HepG2 (cell line): ENCODE results near the gene TTC8. TPM values are rescaled to one million over a fixed set of nuclear protein-coding genes. Genes with fewer than 3 reads are reported as not detected.

Source experiments
- ATAC-seq: fragments of 200-7000 bp; cut with Tn5 transposase; 3 replicates; pipeline ENCODE4 v1.9.1; 2020; ENCODE audit warnings: mild to moderate bottlenecking, moderate library complexity
- BruUV-seq: library from RNA; stranded (reverse); fragments of 400-500 nt; replicated peaks from 2 replicates; lab custom pipeline; 2021; lab: Mats Ljungman, UMichigan
- CTCF ChIA-PET: fragments of 300-600 bp; formaldehyde crosslinking; extraction: SDS; loops from one replicate; lab custom pipeline; 2021; ENCODE audit warnings: low total read pairs, inconsistent platforms, low intra/inter-chr PET ratio; lab: Yijun Ruan, JAX
- POLR2A ChIA-PET: fragments of 350-600 bp; sonication (Branson Sonifier 250); formaldehyde crosslinking; loops from one replicate; lab custom pipeline; 2020; ENCODE audit warnings: antibody characterized with exemption, inconsistent platforms; lab: Yijun Ruan, JAX
- DNase-seq: peaks from one replicate; pipeline ENCODE4 v3.0.0-alpha.2; 2015; ENCODE audit warnings: low spot score
- FAIRE-seq: peaks from 3 replicates; lab custom pipeline; 2011; peaks lifted over from hg19 to GRCh38; lab: Jason Lieb, UNC
- H2AFZ ChIP-seq: one replicate; pipeline ENCODE4 v1.6.1; 2011; ENCODE audit warnings: low read length, inconsistent platforms
- H3K27ac ChIP-seq: fragments of 300-600 bp; 3 replicates; pipeline ENCODE4 v1.8.0; 2011; ENCODE audit warnings: mixed run types, mild to moderate bottlenecking, mixed read lengths, low read length, inconsistent platforms; ENCODE audit not compliant: insufficient read depth; ENCODE audit errors: extremely low read length
- H3K27me3 ChIP-seq, 2 experiments: fragments of 200-600 bp in 1 of 2; 2 replicates in 1 of 2; 3 replicates in 1 of 2; pipeline versions ENCODE4 v1.6.0 to v1.8.0; 2011; ENCODE audit warnings: low read length in 2 of 2, mild to moderate bottlenecking in 2 of 2, moderate library complexity in 2 of 2, inconsistent platforms in 1 of 2; ENCODE audit not compliant: insufficient read depth in 2 of 2, control insufficient read depth in 1 of 2
- H3K36me3 ChIP-seq, 2 experiments: fragments of 200-600 bp in 1 of 2; replicated peaks in 1 of 2; 2 replicates in 1 of 2; 3 replicates in 1 of 2; pipeline versions ENCODE4 v1.5.1 to v1.8.0; 2011; ENCODE audit warnings: low read length in 2 of 2, inconsistent platforms in 1 of 2; ENCODE audit not compliant: insufficient read depth in 2 of 2, control insufficient read depth in 1 of 2
- H3K4me1 ChIP-seq: 2 replicates; pipeline ENCODE4 v1.5.1; 2012; ENCODE audit warnings: low read length, inconsistent platforms; ENCODE audit not compliant: insufficient read depth
- H3K4me2 ChIP-seq: 2 replicates; pipeline ENCODE4 v1.6.0; 2011; ENCODE audit warnings: low read depth, low read length, inconsistent platforms
- H3K4me3 ChIP-seq, 3 experiments: fragments of 200-600 bp in 1 of 3; sonication (generic), shearing (Covaris generic) in 1 of 3; replicated peaks in 1 of 3; 2 replicates each; pipeline ENCODE4 v1.5.1; 2011 to 2016; ENCODE audit warnings: low read length in 3 of 3, inconsistent platforms in 2 of 3, low read depth in 2 of 3, mild to moderate bottlenecking in 2 of 3, control low read depth in 1 of 3, mixed read lengths in 1 of 3; ENCODE audit not compliant: insufficient read depth in 1 of 3
- H3K79me2 ChIP-seq: one replicate; pipeline ENCODE4 v1.6.1; 2011; ENCODE audit warnings: low read length, inconsistent platforms; ENCODE audit not compliant: insufficient read depth
- H3K9ac ChIP-seq: 2 replicates; pipeline ENCODE4 v1.6.0; 2011; ENCODE audit warnings: mild to moderate bottlenecking, low read depth, low read length, inconsistent platforms; ENCODE audit not compliant: insufficient read depth
- H3K9me3 ChIP-seq: 2 replicates; pipeline ENCODE4 v1.5.1; 2012; ENCODE audit warnings: mild to moderate bottlenecking, low read length
- H4K20me1 ChIP-seq: 2 replicates; pipeline ENCODE4 v1.6.0; 2011; ENCODE audit warnings: inconsistent platforms, mild to moderate bottlenecking, low read length, moderate library complexity; ENCODE audit not compliant: insufficient read depth
- CENPX ChIP-seq: sonication (generic); formaldehyde crosslinking; IDR thresholded peaks from 2 replicates; pipeline ENCODE4 v1.9.0; 2021; ENCODE audit warnings: mild to moderate bottlenecking, missing genetic modification reagents, moderate library complexity
- DNMT3B ChIP-seq: conservative IDR thresholded peaks from 2 replicates; pipeline ENCODE4 v1.6.1; 2016; ENCODE audit warnings: missing biosample characterization, control low read depth
- ELF1 ChIP-seq: sonication (generic); formaldehyde crosslinking; IDR thresholded peaks from 2 replicates; pipeline ENCODE4 v1.4.0; 2020; ENCODE audit warnings: missing genetic modification reagents
- JDP2 ChIP-seq: sonication (generic); formaldehyde crosslinking; IDR thresholded peaks from 2 replicates; pipeline ENCODE4 v1.8.1; 2022; ENCODE audit warnings: missing genetic modification reagents, borderline replicate concordance
- NRL ChIP-seq: sonication (generic); formaldehyde crosslinking; IDR thresholded peaks from 2 replicates; pipeline ENCODE4 v1.5.0; 2020; ENCODE audit warnings: missing genetic modification reagents, mild to moderate bottlenecking, moderate library complexity, borderline replicate concordance
- SP2 ChIP-seq: sonication (generic); formaldehyde crosslinking; IDR thresholded peaks from 2 replicates; pipeline ENCODE4 v1.5.1; 2020; ENCODE audit warnings: mild to moderate bottlenecking, missing genetic modification reagents
- XRCC5 ChIP-seq: fragments of 200-400 bp; formaldehyde crosslinking; optimal IDR thresholded peaks from 2 replicates; pipeline ENCODE3; 2017; ENCODE audit warnings: mild to moderate bottlenecking, low read length
- ZBTB3 ChIP-seq: sonication (generic); formaldehyde crosslinking; IDR thresholded peaks from 2 replicates; pipeline ENCODE4 v1.4.0; 2020; ENCODE audit warnings: low read depth, mild to moderate bottlenecking, moderate library complexity, missing genetic modification reagents, borderline replicate concordance
- ZBTB42 ChIP-seq: sonication (generic); formaldehyde crosslinking; IDR thresholded peaks from 2 replicates; pipeline ENCODE4 v1.5.0; 2020; ENCODE audit warnings: mild to moderate bottlenecking, missing genetic modification reagents
- ZNF614 ChIP-seq: IDR thresholded peaks from 2 replicates; pipeline ENCODE4 v1.6.1; 2018; ENCODE audit warnings: missing biosample characterization, missing genetic modification reagents, inconsistent platforms, borderline replicate concordance
- WGBS: methylation state at CpG from one replicate; pipeline ENCODE4 v1.1.6; 2017; ENCODE audit warnings: low lambda C conversion rate; 5-methylcytosine and 5-hydroxymethylcytosine counted together
- in situ Hi-C: cut with HindIII; loops from 2 replicates; pipeline ENCODE4 v1.10.0; 2017; ENCODE audit warnings: low pct_unique_long_range_greater_than_20kb; ENCODE audit not compliant: extremely low pct_ligation_motif_present
- intact Hi-C: fragments of 100-400 bp; cut with micrococcal nuclease; formaldehyde crosslinking; loops from one replicate; pipeline ENCODE4 v1.10.0; 2022; ENCODE audit not compliant: unreplicated experiment
- polyA plus RNA-seq, 8 experiments: library from polyadenylated mRNA; depleted of rRNA in 3 of 8; stranded (reverse) in 7 of 8; unstranded in 1 of 8; fragments of >200 nt; fragmentation: Illumina TruSeq in 4 of 8; extraction: Trizol in 4 of 8; gene quantifications; 2 replicates each; pipeline versions ENCODE4 v1.2.1 to v1.2.3, GENCODE V29; 2011 to 2016; ENCODE audit warnings: low read depth in 4 of 8, missing spikeins in 1 of 8, mixed read lengths in 1 of 8; ENCODE audit not compliant: insufficient read depth in 1 of 8
- total RNA-seq, 5 experiments: library from RNA; depleted of rRNA; stranded (reverse); fragments of >200 nt; fragmentation: Illumina TruSeq; extraction: Trizol; gene quantifications; 2 replicates each; pipeline ENCODE4 v1.2.3, GENCODE V29; 2016; ENCODE audit warnings: low read depth in 1 of 5
- TF ChIP-seq, protein P1 (sequence below): sonication (generic); formaldehyde crosslinking; conservative IDR thresholded peaks from 2 replicates; pipeline ENCODE4 v1.4.0; 2020; ENCODE audit warnings: missing genetic modification reagents
- TF ChIP-seq, protein P2 (sequence below): sonication (generic); formaldehyde crosslinking; IDR thresholded peaks from 2 replicates; pipeline ENCODE4 v1.4.0; 2020; ENCODE audit warnings: missing genetic modification reagents, borderline replicate concordance
- TF ChIP-seq, protein P3 (sequence below): sonication (generic); formaldehyde crosslinking; IDR thresholded peaks from 2 replicates; pipeline ENCODE4 v1.9.0; 2021; ENCODE audit warnings: missing genetic modification reagents, mild to moderate bottlenecking, borderline replicate concordance

TTC8 gene
- total and polyA plus RNA-seq, 2 of the 13 experiments (the other 11 are each of a cell fraction or from before 2014, with no cell fraction given): 13.8 to 15.2 TPM

DNA sequence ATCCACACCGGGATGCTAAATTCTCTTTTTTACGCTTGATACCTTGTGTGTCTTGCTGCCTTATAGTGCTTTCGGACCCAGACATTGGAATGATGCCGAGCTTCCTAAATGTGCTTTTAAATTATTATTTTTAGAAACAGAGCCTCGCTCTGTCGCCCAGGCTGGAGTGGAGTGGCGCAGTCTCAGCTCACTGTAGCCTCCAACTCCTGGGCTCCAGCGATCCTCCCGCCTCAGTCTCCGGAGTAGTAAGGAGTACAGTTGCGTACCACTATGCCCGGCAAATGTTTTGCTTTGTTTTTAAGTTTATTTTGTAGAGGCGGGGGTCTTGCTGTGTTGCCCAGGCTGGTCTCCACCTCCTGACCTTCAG is 31.2 kb upstream of the TTC8 start (continued):
- TF ChIP-seq ZBTB3: no peak
- no peak for TF ChIP-seq SP2 (CRISPR knock-in tag)
- TF ChIP-seq DNMT3B (CRISPR knock-in tag): no peak
- no peak for TF ChIP-seq ZNF614 (CRISPR knock-in tag)
- TF ChIP-seq XRCC5: no peak

DNA sequence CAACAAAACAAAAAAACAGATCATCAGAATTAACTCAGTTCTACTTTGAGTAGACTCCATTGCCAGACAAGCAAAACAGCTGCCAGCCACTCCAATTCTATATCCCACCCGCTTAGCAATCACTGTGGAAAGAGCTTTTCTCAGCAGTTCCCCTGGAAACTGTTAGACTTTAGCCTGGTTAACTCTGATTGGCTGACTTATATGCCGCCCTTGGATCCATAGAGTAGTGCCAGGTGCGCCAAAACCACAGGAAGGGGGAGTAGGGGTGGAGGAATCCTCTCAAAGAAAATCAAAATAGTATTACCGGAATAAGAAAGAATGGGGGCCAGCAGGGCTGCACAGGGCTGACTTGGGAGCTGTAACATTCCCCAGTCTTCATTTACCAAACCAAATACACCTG is 26.3 kb upstream of the TTC8 start:
- Histone ChIP-seq H3K9ac (no peak overlapping the region), H3K36me3 (no peaks in the 10 kb centered on the region), H3K27ac (no peak overlapping the region), H3K79me2 (no peaks in the 10 kb centered on the region), H3K4me2 (no peak overlapping the region), H3K4me1 (0 out of 2 replicates have a peak, but pooled peaks cover 4% of the 10 kb centered on the region), H4K20me1 (no peaks in the 10 kb centered on the region), H3K4me3 (no peak overlapping the region), H2AFZ (no peak overlapping the region), H3K9me3 (no peaks in the 10 kb centered on the region), H3K27me3 (peaks cover 0 to 10% of the 10 kb centered on the region in 2 experiments; a peak in 3 of 5 replicates)
- BruUV-seq: no TSS peak
- no peak for DNase-seq
- intact Hi-C loops (no loop called here), in situ Hi-C loops (no loop called here)
- ChIA-PET POLR2A (no interaction called here), CTCF (no interaction called here)
- ATAC-seq: no peak
- no peak for FAIRE-seq
- 3% methylated on average over 4 of the region's 4 CpGs for WGBS
- TF ChIP-seq, protein P1, sequence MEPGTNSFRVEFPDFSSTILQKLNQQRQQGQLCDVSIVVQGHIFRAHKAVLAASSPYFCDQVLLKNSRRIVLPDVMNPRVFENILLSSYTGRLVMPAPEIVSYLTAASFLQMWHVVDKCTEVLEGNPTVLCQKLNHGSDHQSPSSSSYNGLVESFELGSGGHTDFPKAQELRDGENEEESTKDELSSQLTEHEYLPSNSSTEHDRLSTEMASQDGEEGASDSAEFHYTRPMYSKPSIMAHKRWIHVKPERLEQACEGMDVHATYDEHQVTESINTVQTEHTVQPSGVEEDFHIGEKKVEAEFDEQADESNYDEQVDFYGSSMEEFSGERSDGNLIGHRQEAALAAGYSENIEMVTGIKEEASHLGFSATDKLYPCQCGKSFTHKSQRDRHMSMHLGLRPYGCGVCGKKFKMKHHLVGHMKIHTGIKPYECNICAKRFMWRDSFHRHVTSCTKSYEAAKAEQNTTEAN (CRISPR knock-in tag): no peak
- TF ChIP-seq CENPX (CRISPR knock-in tag): no peak
- TF ChIP-seq NRL (CRISPR knock-in tag): no peak
- TF ChIP-seq, protein P2, sequence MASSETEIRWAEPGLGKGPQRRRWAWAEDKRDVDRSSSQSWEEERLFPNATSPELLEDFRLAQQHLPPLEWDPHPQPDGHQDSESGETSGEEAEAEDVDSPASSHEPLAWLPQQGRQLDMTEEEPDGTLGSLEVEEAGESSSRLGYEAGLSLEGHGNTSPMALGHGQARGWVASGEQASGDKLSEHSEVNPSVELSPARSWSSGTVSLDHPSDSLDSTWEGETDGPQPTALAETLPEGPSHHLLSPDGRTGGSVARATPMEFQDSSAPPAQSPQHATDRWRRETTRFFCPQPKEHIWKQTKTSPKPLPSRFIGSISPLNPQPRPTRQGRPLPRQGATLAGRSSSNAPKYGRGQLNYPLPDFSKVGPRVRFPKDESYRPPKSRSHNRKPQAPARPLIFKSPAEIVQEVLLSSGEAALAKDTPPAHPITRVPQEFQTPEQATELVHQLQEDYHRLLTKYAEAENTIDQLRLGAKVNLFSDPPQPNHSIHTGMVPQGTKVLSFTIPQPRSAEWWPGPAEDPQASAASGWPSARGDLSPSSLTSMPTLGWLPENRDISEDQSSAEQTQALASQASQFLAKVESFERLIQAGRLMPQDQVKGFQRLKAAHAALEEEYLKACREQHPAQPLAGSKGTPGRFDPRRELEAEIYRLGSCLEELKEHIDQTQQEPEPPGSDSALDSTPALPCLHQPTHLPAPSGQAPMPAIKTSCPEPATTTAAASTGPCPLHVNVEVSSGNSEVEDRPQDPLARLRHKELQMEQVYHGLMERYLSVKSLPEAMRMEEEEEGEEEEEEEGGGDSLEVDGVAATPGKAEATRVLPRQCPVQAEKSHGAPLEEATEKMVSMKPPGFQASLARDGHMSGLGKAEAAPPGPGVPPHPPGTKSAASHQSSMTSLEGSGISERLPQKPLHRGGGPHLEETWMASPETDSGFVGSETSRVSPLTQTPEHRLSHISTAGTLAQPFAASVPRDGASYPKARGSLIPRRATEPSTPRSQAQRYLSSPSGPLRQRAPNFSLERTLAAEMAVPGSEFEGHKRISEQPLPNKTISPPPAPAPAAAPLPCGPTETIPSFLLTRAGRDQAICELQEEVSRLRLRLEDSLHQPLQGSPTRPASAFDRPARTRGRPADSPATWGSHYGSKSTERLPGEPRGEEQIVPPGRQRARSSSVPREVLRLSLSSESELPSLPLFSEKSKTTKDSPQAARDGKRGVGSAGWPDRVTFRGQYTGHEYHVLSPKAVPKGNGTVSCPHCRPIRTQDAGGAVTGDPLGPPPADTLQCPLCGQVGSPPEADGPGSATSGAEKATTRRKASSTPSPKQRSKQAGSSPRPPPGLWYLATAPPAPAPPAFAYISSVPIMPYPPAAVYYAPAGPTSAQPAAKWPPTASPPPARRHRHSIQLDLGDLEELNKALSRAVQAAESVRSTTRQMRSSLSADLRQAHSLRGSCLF: no peak
- TF ChIP-seq ELF1: no peak
- no peak for TF ChIP-seq JDP2 (CRISPR knock-in tag)
- TF ChIP-seq, protein P3, sequence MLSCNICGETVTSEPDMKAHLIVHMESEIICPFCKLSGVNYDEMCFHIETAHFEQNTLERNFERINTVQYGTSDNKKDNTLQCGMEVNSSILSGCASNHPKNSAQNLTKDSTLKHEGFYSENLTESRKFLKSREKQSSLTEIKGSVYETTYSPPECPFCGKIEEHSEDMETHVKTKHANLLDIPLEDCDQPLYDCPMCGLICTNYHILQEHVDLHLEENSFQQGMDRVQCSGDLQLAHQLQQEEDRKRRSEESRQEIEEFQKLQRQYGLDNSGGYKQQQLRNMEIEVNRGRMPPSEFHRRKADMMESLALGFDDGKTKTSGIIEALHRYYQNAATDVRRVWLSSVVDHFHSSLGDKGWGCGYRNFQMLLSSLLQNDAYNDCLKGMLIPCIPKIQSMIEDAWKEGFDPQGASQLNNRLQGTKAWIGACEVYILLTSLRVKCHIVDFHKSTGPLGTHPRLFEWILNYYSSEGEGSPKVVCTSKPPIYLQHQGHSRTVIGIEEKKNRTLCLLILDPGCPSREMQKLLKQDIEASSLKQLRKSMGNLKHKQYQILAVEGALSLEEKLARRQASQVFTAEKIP (CRISPR knock-in tag): no peak
- no peak for TF ChIP-seq ZBTB42 (CRISPR knock-in tag)
